HepG2 (cell line): ENCODE results near the gene TUBGCP6. TPM values are rescaled to one million over a fixed set of nuclear protein-coding genes. Genes with fewer than 3 reads are reported as not detected.
A peak's percentile ranks its signal among the peaks of the same experiment; 100 is the strongest.

ENCODE experiments used
- ARNT ChIP-seq: fragments of 450-650 bp; IDR thresholded peaks from 2 replicates; pipeline ENCODE4 v1.6.1; 2017
- CEBPG ChIP-seq: IDR thresholded peaks from 2 replicates; pipeline ENCODE4 v1.6.1; 2016
- ETV5 ChIP-seq: IDR thresholded peaks from 2 replicates; pipeline ENCODE4 v1.6.1; 2018; ENCODE audit warnings: missing biosample characterization, missing genetic modification reagents, inconsistent platforms, borderline replicate concordance
- FLYWCH1 ChIP-seq: sonication (generic); formaldehyde crosslinking; IDR thresholded peaks from 2 replicates; pipeline ENCODE4 v1.8.1; 2023; ENCODE audit warnings: mild to moderate bottlenecking, missing genetic modification reagents
- HOXA7 ChIP-seq: sonication (generic); formaldehyde crosslinking; IDR thresholded peaks from 2 replicates; pipeline ENCODE4 v1.8.1; 2022; ENCODE audit warnings: mild to moderate bottlenecking, missing genetic modification reagents, moderate library complexity
- MIER2 ChIP-seq: IDR thresholded peaks from 2 replicates; pipeline ENCODE4 v1.6.1; 2016; ENCODE audit warnings: missing biosample characterization, missing genetic modification reagents
- MTA1 ChIP-seq: sonication (generic); formaldehyde crosslinking; IDR thresholded peaks from 2 replicates; pipeline ENCODE4 v1.4.0; 2020; ENCODE audit warnings: missing genetic modification reagents, mild to moderate bottlenecking, borderline replicate concordance
- MXD4 ChIP-seq: IDR thresholded peaks from 2 replicates; pipeline ENCODE4 v1.6.1; 2016; ENCODE audit warnings: mild to moderate bottlenecking, missing biosample characterization, missing genetic modification reagents
- PTBP1 ChIP-seq: fragments of 200-400 bp; formaldehyde crosslinking; IDR thresholded peaks from 2 replicates; pipeline ENCODE4 v1.6.1; 2018; ENCODE audit warnings: low read length, low read depth; ENCODE audit not compliant: poor library complexity, severe bottlenecking
- SP140L ChIP-seq: sonication (generic); formaldehyde crosslinking; IDR thresholded peaks from 2 replicates; pipeline ENCODE4 v1.4.0; 2020; ENCODE audit warnings: missing genetic modification reagents, borderline replicate concordance
- ZBTB7B ChIP-seq: sonication (generic); formaldehyde crosslinking; IDR thresholded peaks from 2 replicates; pipeline ENCODE4 v1.4.0; 2020; ENCODE audit warnings: missing genetic modification reagents
- ZNF121 ChIP-seq: sonication (generic); formaldehyde crosslinking; IDR thresholded peaks from 2 replicates; pipeline ENCODE4 v1.5.0; 2020; ENCODE audit warnings: mild to moderate bottlenecking, missing genetic modification reagents
- ZNF343 ChIP-seq: sonication (generic); formaldehyde crosslinking; IDR thresholded peaks from 2 replicates; pipeline ENCODE4 v1.4.0; 2020; ENCODE audit warnings: mild to moderate bottlenecking, missing genetic modification reagents
- ZNF446 ChIP-seq: sonication (generic); formaldehyde crosslinking; IDR thresholded peaks from 2 replicates; pipeline ENCODE4 v1.5.0; 2020; ENCODE audit warnings: mild to moderate bottlenecking, missing genetic modification reagents
- ZNF556 ChIP-seq: sonication (generic); formaldehyde crosslinking; IDR thresholded peaks from 2 replicates; pipeline ENCODE4 v1.4.0; 2020; ENCODE audit warnings: mild to moderate bottlenecking, missing genetic modification reagents, borderline replicate concordance
- ZNF652 ChIP-seq: IDR thresholded peaks from 2 replicates; pipeline ENCODE4 v1.6.1; 2016; ENCODE audit warnings: low read depth, borderline replicate concordance
- ZNF670 ChIP-seq: sonication (generic); formaldehyde crosslinking; IDR thresholded peaks from 2 replicates; pipeline ENCODE4 v1.8.0; 2022; ENCODE audit warnings: mild to moderate bottlenecking, missing genetic modification reagents, borderline replicate concordance
- ZNF879 ChIP-seq: sonication (generic); formaldehyde crosslinking; IDR thresholded peaks from 2 replicates; pipeline ENCODE4 v1.8.1; 2023; ENCODE audit warnings: missing genetic modification reagents
- polyA plus RNA-seq, 8 experiments: library from polyadenylated mRNA; depleted of rRNA in 3 of 8; stranded (reverse) in 7 of 8; unstranded in 1 of 8; fragments of >200 nt; fragmentation: Illumina TruSeq in 4 of 8; extraction: Trizol in 4 of 8; gene quantifications; 2 replicates each; pipeline versions ENCODE4 v1.2.1 to v1.2.3, GENCODE V29; 2011 to 2016; ENCODE audit warnings: low read depth in 4 of 8, missing spikeins in 1 of 8, mixed read lengths in 1 of 8; ENCODE audit not compliant: insufficient read depth in 1 of 8
- total RNA-seq, 5 experiments: library from RNA; depleted of rRNA; stranded (reverse); fragments of >200 nt; fragmentation: Illumina TruSeq; extraction: Trizol; gene quantifications; 2 replicates each; pipeline ENCODE4 v1.2.3, GENCODE V29; 2016; ENCODE audit warnings: low read depth in 1 of 5
- TF ChIP-seq, protein P1 (sequence below), 2 experiments: sonication (generic) in 1 of 2; formaldehyde crosslinking in 1 of 2; IDR thresholded peaks; 2 replicates each; pipeline versions ENCODE4 v1.4.0 to v1.6.1; 2018 to 2020; ENCODE audit warnings: missing genetic modification reagents in 2 of 2, borderline replicate concordance in 1 of 2, low read depth in 1 of 2, mild to moderate bottlenecking in 1 of 2, missing biosample characterization in 1 of 2
- TF ChIP-seq, protein P2 (sequence below): sonication (generic); formaldehyde crosslinking; IDR thresholded peaks from 2 replicates; pipeline ENCODE4 v1.5.0; 2020; ENCODE audit warnings: mild to moderate bottlenecking, missing genetic modification reagents, borderline replicate concordance
- TF ChIP-seq, protein P3 (sequence below): sonication (generic); formaldehyde crosslinking; IDR thresholded peaks from 2 replicates; pipeline ENCODE4 v1.9.0; 2021; ENCODE audit warnings: missing genetic modification reagents, borderline replicate concordance
- TF ChIP-seq, protein P4 (sequence below): sonication (generic); formaldehyde crosslinking; IDR thresholded peaks from 2 replicates; pipeline ENCODE4 v1.9.0; 2021; ENCODE audit warnings: missing genetic modification reagents, mild to moderate bottlenecking, borderline replicate concordance

Gene TUBGCP6
- total and polyA plus RNA-seq, 2 of the 13 experiments (the other 11 are each of a cell fraction or from before 2014, with no cell fraction given), result 14.6 to 15.7 TPM

DNA sequence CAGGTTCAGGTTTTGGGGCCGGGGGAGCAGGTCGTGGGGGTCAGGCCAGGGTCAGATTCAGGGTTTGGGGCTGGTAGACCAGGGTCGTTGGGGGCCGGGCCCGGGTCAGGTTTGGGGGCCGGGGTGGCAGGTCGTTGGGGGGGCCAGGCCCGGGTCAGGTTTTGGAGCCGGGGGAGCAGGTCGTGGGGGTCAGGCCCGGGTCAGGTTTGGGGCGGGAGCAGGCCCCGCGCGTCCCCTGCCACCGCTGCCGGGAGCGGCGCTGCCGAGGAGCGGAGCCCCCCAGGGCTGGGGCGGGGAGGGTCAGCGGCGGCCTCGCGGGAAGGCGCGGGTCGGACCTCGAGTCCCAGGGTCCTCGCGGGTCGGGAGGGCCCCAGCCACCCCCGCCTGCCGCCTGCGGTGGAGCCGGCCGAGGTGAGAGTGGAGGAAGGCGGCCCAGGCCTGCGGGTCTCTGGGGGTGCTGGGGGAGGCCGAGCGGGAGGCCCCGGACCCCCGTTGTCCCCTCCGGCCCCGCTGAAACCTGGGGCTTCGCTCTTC is 58.6 kb downstream of the TUBGCP6 start (continued):
- TF ChIP-seq FLYWCH1 (CRISPR knock-in tag) (no peak), MXD4 (CRISPR knock-in tag) (no peak), ZNF652 (CRISPR knock-in tag) (no peak), PTBP1 (no peak), MIER2 (CRISPR knock-in tag) (no peak), MTA1 (peak; percentile 47; the same call in 1 of the 2 replicates), ZNF343 (CRISPR knock-in tag) (no peak), ETV5 (CRISPR knock-in tag) (no peak), CEBPG (no peak), ZBTB7B (CRISPR knock-in tag) (no peak), HOXA7 (CRISPR knock-in tag) (no peak), ARNT (no peak), ZNF670 (CRISPR knock-in tag) (no peak), ZNF879 (CRISPR knock-in tag) (no peak), ZNF446 (CRISPR knock-in tag) (no peak), ZNF121 (CRISPR knock-in tag) (no peak), SP140L (CRISPR knock-in tag) (no peak), ZNF556 (0 out of 2 replicates have a peak, but pooled peaks have one; percentile 20)
- TF ChIP-seq, protein P1, sequence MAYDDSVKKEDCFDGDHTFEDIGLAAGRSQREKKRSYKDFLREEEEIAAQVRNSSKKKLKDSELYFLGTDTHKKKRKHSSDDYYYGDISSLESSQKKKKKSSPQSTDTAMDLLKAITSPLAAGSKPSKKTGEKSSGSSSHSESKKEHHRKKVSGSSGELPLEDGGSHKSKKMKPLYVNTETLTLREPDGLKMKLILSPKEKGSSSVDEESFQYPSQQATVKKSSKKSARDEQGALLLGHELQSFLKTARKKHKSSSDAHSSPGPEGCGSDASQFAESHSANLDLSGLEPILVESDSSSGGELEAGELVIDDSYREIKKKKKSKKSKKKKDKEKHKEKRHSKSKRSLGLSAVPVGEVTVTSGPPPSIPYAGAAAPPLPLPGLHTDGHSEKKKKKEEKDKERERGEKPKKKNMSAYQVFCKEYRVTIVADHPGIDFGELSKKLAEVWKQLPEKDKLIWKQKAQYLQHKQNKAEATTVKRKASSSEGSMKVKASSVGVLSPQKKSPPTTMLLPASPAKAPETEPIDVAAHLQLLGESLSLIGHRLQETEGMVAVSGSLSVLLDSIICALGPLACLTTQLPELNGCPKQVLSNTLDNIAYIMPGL (CRISPR knock-in tag; IDR thresholded peaks at IDR 0.05; ENCODE audit: borderline replicate concordance in 1 of 2, low read depth in 1 of 2), result peak in 1 of 2 experiments; percentile 12; a peak in 1 of 4 replicates
- TF ChIP-seq, protein P2, sequence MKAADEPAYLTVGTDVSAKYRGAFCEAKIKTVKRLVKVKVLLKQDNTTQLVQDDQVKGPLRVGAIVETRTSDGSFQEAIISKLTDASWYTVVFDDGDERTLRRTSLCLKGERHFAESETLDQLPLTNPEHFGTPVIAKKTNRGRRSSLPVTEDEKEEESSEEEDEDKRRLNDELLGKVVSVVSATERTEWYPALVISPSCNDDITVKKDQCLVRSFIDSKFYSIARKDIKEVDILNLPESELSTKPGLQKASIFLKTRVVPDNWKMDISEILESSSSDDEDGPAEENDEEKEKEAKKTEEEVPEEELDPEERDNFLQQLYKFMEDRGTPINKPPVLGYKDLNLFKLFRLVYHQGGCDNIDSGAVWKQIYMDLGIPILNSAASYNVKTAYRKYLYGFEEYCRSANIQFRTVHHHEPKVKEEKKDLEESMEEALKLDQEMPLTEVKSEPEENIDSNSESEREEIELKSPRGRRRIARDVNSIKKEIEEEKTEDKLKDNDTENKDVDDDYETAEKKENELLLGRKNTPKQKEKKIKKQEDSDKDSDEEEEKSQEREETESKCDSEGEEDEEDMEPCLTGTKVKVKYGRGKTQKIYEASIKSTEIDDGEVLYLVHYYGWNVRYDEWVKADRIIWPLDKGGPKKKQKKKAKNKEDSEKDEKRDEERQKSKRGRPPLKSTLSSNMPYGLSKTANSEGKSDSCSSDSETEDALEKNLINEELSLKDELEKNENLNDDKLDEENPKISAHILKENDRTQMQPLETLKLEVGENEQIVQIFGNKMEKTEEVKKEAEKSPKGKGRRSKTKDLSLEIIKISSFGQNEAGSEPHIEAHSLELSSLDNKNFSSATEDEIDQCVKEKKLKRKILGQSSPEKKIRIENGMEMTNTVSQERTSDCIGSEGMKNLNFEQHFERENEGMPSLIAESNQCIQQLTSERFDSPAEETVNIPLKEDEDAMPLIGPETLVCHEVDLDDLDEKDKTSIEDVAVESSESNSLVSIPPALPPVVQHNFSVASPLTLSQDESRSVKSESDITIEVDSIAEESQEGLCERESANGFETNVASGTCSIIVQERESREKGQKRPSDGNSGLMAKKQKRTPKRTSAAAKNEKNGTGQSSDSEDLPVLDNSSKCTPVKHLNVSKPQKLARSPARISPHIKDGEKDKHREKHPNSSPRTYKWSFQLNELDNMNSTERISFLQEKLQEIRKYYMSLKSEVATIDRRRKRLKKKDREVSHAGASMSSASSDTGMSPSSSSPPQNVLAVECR (CRISPR knock-in tag), result peak; percentile 40; the same call in 1 of the 2 replicates
- TF ChIP-seq, protein P3, sequence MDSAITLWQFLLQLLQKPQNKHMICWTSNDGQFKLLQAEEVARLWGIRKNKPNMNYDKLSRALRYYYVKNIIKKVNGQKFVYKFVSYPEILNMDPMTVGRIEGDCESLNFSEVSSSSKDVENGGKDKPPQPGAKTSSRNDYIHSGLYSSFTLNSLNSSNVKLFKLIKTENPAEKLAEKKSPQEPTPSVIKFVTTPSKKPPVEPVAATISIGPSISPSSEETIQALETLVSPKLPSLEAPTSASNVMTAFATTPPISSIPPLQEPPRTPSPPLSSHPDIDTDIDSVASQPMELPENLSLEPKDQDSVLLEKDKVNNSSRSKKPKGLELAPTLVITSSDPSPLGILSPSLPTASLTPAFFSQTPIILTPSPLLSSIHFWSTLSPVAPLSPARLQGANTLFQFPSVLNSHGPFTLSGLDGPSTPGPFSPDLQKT, result no peak
- TF ChIP-seq, protein P4, sequence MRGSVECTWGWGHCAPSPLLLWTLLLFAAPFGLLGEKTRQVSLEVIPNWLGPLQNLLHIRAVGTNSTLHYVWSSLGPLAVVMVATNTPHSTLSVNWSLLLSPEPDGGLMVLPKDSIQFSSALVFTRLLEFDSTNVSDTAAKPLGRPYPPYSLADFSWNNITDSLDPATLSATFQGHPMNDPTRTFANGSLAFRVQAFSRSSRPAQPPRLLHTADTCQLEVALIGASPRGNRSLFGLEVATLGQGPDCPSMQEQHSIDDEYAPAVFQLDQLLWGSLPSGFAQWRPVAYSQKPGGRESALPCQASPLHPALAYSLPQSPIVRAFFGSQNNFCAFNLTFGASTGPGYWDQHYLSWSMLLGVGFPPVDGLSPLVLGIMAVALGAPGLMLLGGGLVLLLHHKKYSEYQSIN (CRISPR knock-in tag), result no peak
